ENCODE measurements around the gene SHANK3.
A peak's percentile ranks its signal among the peaks of the same experiment; 100 is the strongest.

SHANK3 gene

GRCh38 chr22:50665738-50666137, 6.9 kb upstream of the SHANK3 start:
- DNase-seq: no peak
- peaks cover 13% of the 10 kb centered on the region for H3K4me1 Mint-ChIP-seq

GRCh38 chr22:50670513-50670912, 2.1 kb upstream of the SHANK3 start:
- Mint-ChIP-seq H3K4me3 (no peak overlapping the region), H3K36me3 (ENCODE audit: low read depth) (no peaks in the 10 kb centered on the region), H3K9me3 (no peaks in the 10 kb centered on the region), H3K27ac (peak overlapping the region; percentile 85), H3K27me3 (ENCODE audit: low read depth, poor library complexity) (peaks cover 10% of the 10 kb centered on the region), H3K4me1 (peaks cover 36% of the 10 kb centered on the region)
- no peak for TF ChIP-seq CTCF (IDR thresholded peaks at IDR 0.05)
- DNase-seq: no peak

More at GRCh38 chr22:50665738-50666137, 6.9 kb upstream of the SHANK3 start:
- peaks cover 5% of the 10 kb centered on the region for H3K9me3 Mint-ChIP-seq
- H3K27ac Mint-ChIP-seq: peak overlapping the region; percentile 95
- H3K27me3 Mint-ChIP-seq (ENCODE audit: low read depth, poor library complexity): peaks cover 10% of the 10 kb centered on the region
- no peak overlapping the region for H3K4me3 Mint-ChIP-seq
- H3K36me3 Mint-ChIP-seq (ENCODE audit: low read depth): no peaks in the 10 kb centered on the region
- TF ChIP-seq CTCF (IDR thresholded peaks at IDR 0.05): no peak

GRCh38 chr22:50670914-50671538, 1.6 kb upstream of the SHANK3 start:
- no peak for DNase-seq
- no peak for TF ChIP-seq CTCF (IDR thresholded peaks at IDR 0.05)
- Mint-ChIP-seq H3K4me1 (peaks cover 37% of the 10 kb centered on the region), H3K36me3 (ENCODE audit: low read depth) (no peaks in the 10 kb centered on the region), H3K9me3 (no peaks in the 10 kb centered on the region), H3K4me3 (no peak overlapping the region), H3K27ac (peak overlapping the region; percentile 21), H3K27me3 (ENCODE audit: low read depth, poor library complexity) (peaks cover 14% of the 10 kb centered on the region)

- Mint-ChIP-seq H3K36me3 (ENCODE audit: low read depth) (no peaks in the 10 kb centered on the region), H3K4me1 (peaks cover 38% of the 10 kb centered on the region), H3K4me3 (peak overlapping the region; percentile 47), H3K27me3 (ENCODE audit: low read depth, poor library complexity) (peaks cover 17% of the 10 kb centered on the region), H3K27ac (no peak overlapping the region), H3K9me3 (no peaks in the 10 kb centered on the region)
- DNase-seq: no peak
- TF ChIP-seq CTCF (IDR thresholded peaks at IDR 0.05): no peak
Measured at GRCh38 chr22:50671641-50672040, 982 bp upstream of the SHANK3 start.

- Mint-ChIP-seq H3K27ac (no peak overlapping the region), H3K9me3 (no peaks in the 10 kb centered on the region), H3K36me3 (ENCODE audit: low read depth) (no peaks in the 10 kb centered on the region), H3K4me1 (peaks cover 38% of the 10 kb centered on the region), H3K27me3 (ENCODE audit: low read depth, poor library complexity) (peaks cover 17% of the 10 kb centered on the region), H3K4me3 (peak overlapping the region; percentile 47)
- no peak for TF ChIP-seq CTCF (IDR thresholded peaks at IDR 0.05)
- no peak for DNase-seq
Measured at GRCh38 chr22:50672041-50672440, 582 bp upstream of the SHANK3 start.

Data from nephron progenitor cell (in vitro differentiated cells).